Caco-2 (cell line): ENCODE data around the gene IL2RA. TPM values are rescaled to one million over a fixed set of nuclear protein-coding genes. Genes with fewer than 3 reads are reported as not detected.

Experiments used
- BruUV-seq: library from RNA; stranded (reverse); fragments of 400-500 nt; replicated peaks from 2 replicates; lab custom pipeline; 2021; lab: Mats Ljungman, UMichigan
- CTCF ChIA-PET: fragments of 300-600 bp; sonication (Branson Sonifier 250); formaldehyde crosslinking; loops from one replicate; lab custom pipeline; 2022; ENCODE audit warnings: antibody characterized with exemption; lab: Charles Lee
- POLR2A ChIA-PET: fragments of 300-600 bp; sonication (Branson Sonifier 250); formaldehyde crosslinking; loops from one replicate; lab custom pipeline; 2022; ENCODE audit warnings: antibody characterized with exemption; lab: Charles Lee
- DNase-seq, 2 experiments: peaks; one replicate each; pipeline versions ENCODE4 v3.0.0 to v3.0.0-alpha.2; 2020 to 2022
- H3K27me3 ChIP-seq: replicated peaks from 2 replicates; pipeline ENCODE4 v1.6.0; 2011; ENCODE audit warnings: low read length; ENCODE audit not compliant: control insufficient read depth, insufficient read depth
- H3K36me3 ChIP-seq: 2 replicates; pipeline ENCODE4 v1.5.1; 2011; ENCODE audit warnings: low read length; ENCODE audit not compliant: control insufficient read depth, insufficient read depth
- H3K4me1 ChIP-seq: fragments of 250-450 bp; sonication (Bioruptor Pico); 2 replicates; pipeline ENCODE4 v1.5.1; 2020; ENCODE audit warnings: mild to moderate bottlenecking
- H3K4me3 ChIP-seq: 2 replicates; pipeline ENCODE4 v1.5.1; 2011; ENCODE audit warnings: low read depth, mild to moderate bottlenecking, control low read depth, low read length
- H3K9me3 ChIP-seq: fragments of 250-450 bp; sonication (Bioruptor Pico); 2 replicates; pipeline ENCODE4 v1.5.1; 2020; ENCODE audit warnings: mild to moderate bottlenecking, moderate library complexity
- H3K27ac Mint-ChIP-seq: one replicate; pipeline ENCODE4 v1.8.0; 2022; ENCODE audit warnings: mixed read lengths; ENCODE audit not compliant: unreplicated experiment
- H3K27me3 Mint-ChIP-seq: one replicate; pipeline ENCODE4 v1.8.0; 2022; ENCODE audit warnings: mixed read lengths; ENCODE audit not compliant: insufficient read depth, unreplicated experiment
- H3K36me3 Mint-ChIP-seq: one replicate; pipeline ENCODE4 v1.8.0; 2022; ENCODE audit warnings: mild to moderate bottlenecking, mixed read lengths; ENCODE audit not compliant: insufficient read depth, unreplicated experiment
- H3K4me1 Mint-ChIP-seq: one replicate; pipeline ENCODE4 v1.8.0; 2022; ENCODE audit warnings: low read depth, mixed read lengths; ENCODE audit not compliant: unreplicated experiment
- H3K4me3 Mint-ChIP-seq: one replicate; pipeline ENCODE4 v1.8.0; 2022; ENCODE audit warnings: mild to moderate bottlenecking, moderate library complexity, mixed read lengths; ENCODE audit not compliant: unreplicated experiment
- H3K9me3 Mint-ChIP-seq: one replicate; pipeline ENCODE4 v1.8.0; 2022; ENCODE audit warnings: mixed read lengths; ENCODE audit not compliant: unreplicated experiment
- intact Hi-C: fragments of 100-400 bp; cut with micrococcal nuclease; formaldehyde crosslinking; loops from one replicate; pipeline ENCODE4 v1.10.0; 2022; ENCODE audit not compliant: unreplicated experiment
- total RNA-seq: library from RNA; stranded (reverse); gene quantifications from 2 replicates; pipeline ENCODE4 v1.2.3, GENCODE V29; 2022
- TF ChIP-seq, protein P1 (sequence below), 2 experiments: fragments of 200-600 bp in 1 of 2; IDR thresholded peaks; 1 replicate in 1 of 2; 2 replicates in 1 of 2; pipeline versions ENCODE4 v1.5.1 to v1.8.0; 2011 to 2022; ENCODE audit warnings: antibody characterized with exemption in 1 of 2, control low read depth in 1 of 2, inconsistent platforms in 1 of 2, low read depth in 1 of 2, low read length in 1 of 2, mild to moderate bottlenecking in 1 of 2, moderate library complexity in 1 of 2; ENCODE audit not compliant: insufficient read depth in 1 of 2, severe bottlenecking in 1 of 2, unreplicated experiment in 1 of 2

Gene IL2RA
- total RNA-seq, 1 experiment from 2014 or later: not detected

DNA sequence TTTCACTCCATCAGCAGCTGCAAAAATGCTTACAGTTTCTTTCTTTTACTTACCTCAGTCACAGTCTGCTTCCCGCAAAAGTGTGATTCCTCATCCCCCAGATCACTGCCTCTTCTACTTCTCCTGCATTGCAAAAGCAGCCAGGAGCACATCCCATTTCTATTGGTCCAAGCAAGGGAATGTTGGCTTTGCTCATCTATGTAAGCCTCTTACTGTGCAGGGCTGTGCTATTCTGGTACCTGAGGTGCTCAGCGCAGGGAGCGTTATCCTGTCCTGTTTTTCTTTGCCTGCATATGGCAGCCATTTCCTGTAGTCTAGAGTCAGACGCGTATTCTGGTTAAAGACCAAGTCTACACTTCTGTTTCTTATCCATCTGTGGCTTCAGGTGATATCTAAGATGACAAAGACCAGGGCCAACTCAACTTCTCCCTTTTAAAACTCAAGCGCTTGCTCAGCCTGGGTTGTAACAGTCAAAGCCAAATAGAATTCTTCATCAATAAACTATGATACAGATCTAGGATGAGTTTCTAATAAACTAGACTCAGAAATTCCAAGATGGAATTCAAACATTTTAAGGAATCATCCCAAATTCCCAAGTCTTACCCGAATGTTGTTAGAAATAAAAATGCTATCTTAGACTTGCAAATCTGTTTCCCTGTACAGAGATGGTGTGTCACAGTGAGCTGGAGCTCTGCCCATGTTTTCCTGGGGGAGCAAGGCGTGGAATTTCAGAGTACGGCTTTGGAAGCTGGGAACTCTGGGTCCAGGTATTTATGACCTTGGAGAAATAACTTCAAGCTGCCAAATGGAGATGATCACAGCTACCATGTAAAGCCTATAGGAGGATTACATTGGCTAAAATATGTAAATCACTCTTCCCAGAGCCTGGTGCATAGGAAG is 20.6 kb upstream of the IL2RA start:
- intact Hi-C loops: no loop called here
- POLR2A ChIA-PET: no interaction called here
- TF ChIP-seq, protein P1, sequence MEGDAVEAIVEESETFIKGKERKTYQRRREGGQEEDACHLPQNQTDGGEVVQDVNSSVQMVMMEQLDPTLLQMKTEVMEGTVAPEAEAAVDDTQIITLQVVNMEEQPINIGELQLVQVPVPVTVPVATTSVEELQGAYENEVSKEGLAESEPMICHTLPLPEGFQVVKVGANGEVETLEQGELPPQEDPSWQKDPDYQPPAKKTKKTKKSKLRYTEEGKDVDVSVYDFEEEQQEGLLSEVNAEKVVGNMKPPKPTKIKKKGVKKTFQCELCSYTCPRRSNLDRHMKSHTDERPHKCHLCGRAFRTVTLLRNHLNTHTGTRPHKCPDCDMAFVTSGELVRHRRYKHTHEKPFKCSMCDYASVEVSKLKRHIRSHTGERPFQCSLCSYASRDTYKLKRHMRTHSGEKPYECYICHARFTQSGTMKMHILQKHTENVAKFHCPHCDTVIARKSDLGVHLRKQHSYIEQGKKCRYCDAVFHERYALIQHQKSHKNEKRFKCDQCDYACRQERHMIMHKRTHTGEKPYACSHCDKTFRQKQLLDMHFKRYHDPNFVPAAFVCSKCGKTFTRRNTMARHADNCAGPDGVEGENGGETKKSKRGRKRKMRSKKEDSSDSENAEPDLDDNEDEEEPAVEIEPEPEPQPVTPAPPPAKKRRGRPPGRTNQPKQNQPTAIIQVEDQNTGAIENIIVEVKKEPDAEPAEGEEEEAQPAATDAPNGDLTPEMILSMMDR (IDR thresholded peaks at IDR 0.05; ENCODE audit: insufficient read depth in 1 of 2, low read depth in 1 of 2, low read length in 1 of 2, severe bottlenecking in 1 of 2, unreplicated experiment in 1 of 2): no peak
- no peak overlapping the region for H3K27ac Mint-ChIP-seq
- no peaks in the 10 kb centered on the region for H3K36me3 Mint-ChIP-seq
- no peaks in the 10 kb centered on the region for H3K36me3 ChIP-seq
- no peaks in the 10 kb centered on the region for H3K9me3 Mint-ChIP-seq
- DNase-seq: no peak
- no peaks in the 10 kb centered on the region; the same call in 1 of the 2 replicates for H3K27me3 ChIP-seq
- H3K4me1 ChIP-seq: no peaks in the 10 kb centered on the region
- H3K4me1 Mint-ChIP-seq: peaks cover 6% of the 10 kb centered on the region
- no TSS peak for BruUV-seq
- no peak overlapping the region for H3K4me3 Mint-ChIP-seq
- H3K27me3 Mint-ChIP-seq: peaks cover 23% of the 10 kb centered on the region
- H3K9me3 ChIP-seq: no peaks in the 10 kb centered on the region
- CTCF ChIA-PET: interaction anchor here (0.6 kb wide), 1 partner anchor 9 kb away, joined by 6 read pairs; no protein-coding TSS in a partner anchor
- no peak overlapping the region for H3K4me3 ChIP-seq

DNA sequence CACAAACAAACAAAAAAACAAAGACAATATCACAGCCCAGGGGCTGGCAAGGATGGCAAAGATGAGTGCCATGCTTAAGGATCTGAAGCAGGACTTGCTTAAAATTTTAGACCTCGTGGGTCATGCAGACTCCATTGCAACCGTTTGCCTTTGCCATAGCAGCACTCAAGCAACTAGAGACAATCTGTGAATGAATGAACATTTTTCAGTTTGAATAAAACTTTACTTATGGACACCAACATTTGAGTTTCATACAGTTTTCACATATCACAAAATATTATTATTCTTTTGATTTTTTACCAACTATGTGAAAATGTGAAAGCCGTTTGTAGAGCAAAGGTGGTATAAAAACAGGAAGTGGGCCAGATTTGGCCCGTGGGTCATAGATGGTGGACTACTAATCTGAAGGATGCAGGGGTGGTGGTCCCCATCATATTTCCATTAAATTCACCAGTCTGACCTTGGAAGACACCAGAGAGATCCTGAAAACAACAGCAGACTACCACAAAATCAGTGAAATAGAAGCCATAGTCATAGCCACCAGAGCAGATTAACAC is 18.3 kb upstream of the IL2RA start:
- Mint-ChIP-seq H3K4me3 (no peak overlapping the region), H3K4me1 (no peaks in the 10 kb centered on the region), H3K36me3 (no peaks in the 10 kb centered on the region), H3K27ac (no peak overlapping the region), H3K27me3 (peaks cover 29% of the 10 kb centered on the region), H3K9me3 (no peaks in the 10 kb centered on the region)
- intact Hi-C loops: no loop called here
- H3K9me3 ChIP-seq: no peaks in the 10 kb centered on the region
- no peak overlapping the region for H3K4me3 ChIP-seq
- no TSS peak for BruUV-seq
- H3K36me3 ChIP-seq: no peaks in the 10 kb centered on the region
- no peaks in the 10 kb centered on the region for H3K4me1 ChIP-seq
- no peak for DNase-seq
- H3K27me3 ChIP-seq: no peaks in the 10 kb centered on the region
- CTCF ChIA-PET: no interaction called here
- TF ChIP-seq, protein P1 (IDR thresholded peaks at IDR 0.05; ENCODE audit: insufficient read depth in 1 of 2, low read depth in 1 of 2, low read length in 1 of 2, severe bottlenecking in 1 of 2, unreplicated experiment in 1 of 2): no peak
- POLR2A ChIA-PET: no interaction called here

DNA sequence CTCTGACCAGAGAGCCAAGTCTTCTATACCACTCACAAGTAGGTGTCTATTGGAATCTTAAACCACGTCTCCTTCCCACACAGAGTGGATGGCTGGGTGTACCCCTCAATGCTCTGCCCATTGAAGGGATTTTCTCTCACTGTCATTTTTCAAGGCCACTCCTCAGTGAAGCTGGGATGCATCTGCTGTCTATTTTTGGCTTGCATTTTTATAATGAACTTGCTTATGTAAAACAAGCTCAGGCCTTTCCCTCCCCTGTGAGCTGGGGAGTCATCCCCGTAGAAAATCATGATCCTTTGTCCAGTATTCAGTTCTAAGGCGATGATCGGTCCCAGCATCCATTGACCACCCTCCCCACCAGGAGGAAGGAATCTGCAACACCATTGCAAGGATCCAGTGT is 16.9 kb upstream of the IL2RA start:
- TF ChIP-seq, protein P1 (IDR thresholded peaks at IDR 0.05; ENCODE audit: insufficient read depth in 1 of 2, low read depth in 1 of 2, low read length in 1 of 2, severe bottlenecking in 1 of 2, unreplicated experiment in 1 of 2): no peak
- no peaks in the 10 kb centered on the region; the same call in 1 of the 2 replicates for H3K9me3 ChIP-seq
- no peak for DNase-seq
- ChIA-PET CTCF (no interaction called here), POLR2A (no interaction called here)
- H3K4me3 Mint-ChIP-seq: no peak overlapping the region
- intact Hi-C loops: no loop called here
- H3K9me3 Mint-ChIP-seq: no peaks in the 10 kb centered on the region
- H3K4me1 Mint-ChIP-seq: no peaks in the 10 kb centered on the region
- H3K4me3 ChIP-seq: no peak overlapping the region
- H3K27me3 ChIP-seq: no peaks in the 10 kb centered on the region
- H3K4me1 ChIP-seq: no peaks in the 10 kb centered on the region
- BruUV-seq: no TSS peak
- H3K27me3 Mint-ChIP-seq: peaks cover 34% of the 10 kb centered on the region
- no peaks in the 10 kb centered on the region for H3K36me3 ChIP-seq
- H3K27ac Mint-ChIP-seq: no peak overlapping the region
- no peaks in the 10 kb centered on the region for H3K36me3 Mint-ChIP-seq
